ENCODE results near the gene SH2B3. TPM values are rescaled to one million over a fixed set of nuclear protein-coding genes. Genes with fewer than 3 reads are reported as not detected.
"Not testable (repeated sequence)": the region's sequence is repeated elsewhere in the genome, so short reads cannot be mapped to it uniquely, and the experiment has no call there.

SH2B3 gene
- polyA plus RNA-seq, 1 donor: 17.8 TPM

GRCh38 chr12:111384596-111384995, 21.1 kb upstream of the SH2B3 start:
- no peak for DNase-seq

- DNase-seq: no peak
Observed at GRCh38 chr12:111386885-111387284, 18.8 kb upstream of the SH2B3 start.

- no peak for DNase-seq
Observed at GRCh38 chr12:111387747-111388323, 17.9 kb upstream of the SH2B3 start.

- no peak for DNase-seq
Observed at GRCh38 chr12:111389635-111390034, 16.1 kb upstream of the SH2B3 start.

- DNase-seq: no peak
Observed at GRCh38 chr12:111390910-111391309, 14.8 kb upstream of the SH2B3 start.

- no peak for DNase-seq
Observed at GRCh38 chr12:111393700-111394300, 11.9 kb upstream of the SH2B3 start.

- no peak for DNase-seq
Observed at GRCh38 chr12:111394480-111394879, 11.2 kb upstream of the SH2B3 start.

GRCh38 chr12:111395336-111396187, 10.2 kb upstream of the SH2B3 start:
- DNase-seq: no peak

GRCh38 chr12:111396271-111396670, 9.5 kb upstream of the SH2B3 start:
- not testable (repeated sequence) for DNase-seq

GRCh38 chr12:111396726-111397445, 8.8 kb upstream of the SH2B3 start:
- DNase-seq: peak; percentile 74

GRCh38 chr12:111398530-111398929, 7.2 kb upstream of the SH2B3 start:
- no peak for DNase-seq

- DNase-seq: not testable (repeated sequence)
Observed at GRCh38 chr12:111399741-111400404, 5.8 kb upstream of the SH2B3 start.

- no peak for DNase-seq
Observed at GRCh38 chr12:111401167-111401605, 4.5 kb upstream of the SH2B3 start.

GRCh38 chr12:111402490-111402824, 3.3 kb upstream of the SH2B3 start:
- DNase-seq: not testable (repeated sequence)

- no peak for DNase-seq
Observed at GRCh38 chr12:111404362-111405148, 1.2 kb upstream of the SH2B3 start.

GRCh38 chr12:111405149-111405858, 419 bp upstream of the SH2B3 start:
- peak; percentile 83 for DNase-seq

- no peak for DNase-seq
Observed at GRCh38 chr12:111406474-111407376, 1.0 kb downstream of the SH2B3 start.

GRCh38 chr12:111407377-111408115, 1.8 kb downstream of the SH2B3 start:
- no peak for DNase-seq

GRCh38 chr12:111408116-111408440, 2.4 kb downstream of the SH2B3 start:
- DNase-seq: no peak
